Amniotic stem cell (primary cell): Measurements from ENCODE around the gene ATP8A2.

Experiments
- DNase-seq: peaks from one replicate; lab custom pipeline; 2025; lab: John Stamatoyannopoulos, UW

The ATP8A2 gene

GRCh38 chr13:26074706-26075105 lies 702.9 kb downstream of the ATP8A2 start:
- DNase-seq, result peak; percentile 27
